ENCODE data around the gene ACYP2. TPM values are rescaled to one million over a fixed set of nuclear protein-coding genes. Genes with fewer than 3 reads are reported as not detected.

Gene ACYP2
- total RNA-seq, 4 donors from 2014 or later = 15.4 to 28.7 (median 22.7) TPM

GRCh38 chr2:54348646-54349045 lies 233.2 kb downstream of the ACYP2 start:
- no peak overlapping the region for H3K4me3 ChIP-seq
- no peak for DNase-seq (ENCODE audit: extremely low spot score)
- no peaks in the 10 kb centered on the region for H3K4me1 ChIP-seq
- H3K27me3 ChIP-seq = no peaks in the 10 kb centered on the region
- H3K36me3 ChIP-seq = no peaks in the 10 kb centered on the region
- H3K9me3 ChIP-seq = no peaks in the 10 kb centered on the region
- no peak overlapping the region for H3K27ac ChIP-seq (replicated peaks in 1 of 4)
- TF ChIP-seq POLR2A (IDR thresholded peaks at IDR 0.05; ENCODE audit: low read depth) = no peak
- TF ChIP-seq EP300 (IDR thresholded peaks at IDR 0.05) = no peak
- no peak for TF ChIP-seq POLR2AphosphoS5 (IDR thresholded peaks at IDR 0.05)
- TF ChIP-seq CTCF (IDR thresholded peaks at IDR 0.05) = no peak
- intact Hi-C loops (cut with DNase I) = no loop called here
- WGBS = 69% methylated on average over 2 of the region's 2 CpGs

GRCh38 chr2:54350426-54350825 lies 235.0 kb downstream of the ACYP2 start:
- intact Hi-C loops (cut with DNase I) = no loop called here
- 73% methylated on average over 3 of the region's 3 CpGs for WGBS
- H3K27ac ChIP-seq (replicated peaks in 1 of 4) = no peak overlapping the region

GRCh38 chr2:54353216-54353615 lies 237.8 kb downstream of the ACYP2 start:
- TF ChIP-seq POLR2AphosphoS5 (IDR thresholded peaks at IDR 0.05) (no peak), CTCF (IDR thresholded peaks at IDR 0.05) (no peak), POLR2A (IDR thresholded peaks at IDR 0.05; ENCODE audit: low read depth) (no peak), EP300 (IDR thresholded peaks at IDR 0.05) (no peak)
- no peaks in the 10 kb centered on the region for H3K9me3 ChIP-seq
- DNase-seq (ENCODE audit: extremely low spot score) = no peak
- 81% methylated on average over 5 of the region's 5 CpGs for WGBS
- H3K27ac ChIP-seq (replicated peaks in 1 of 4) = no peak overlapping the region
- intact Hi-C loops (cut with DNase I) = no loop called here
- no peak overlapping the region for H3K4me3 ChIP-seq
- no peaks in the 10 kb centered on the region for H3K4me1 ChIP-seq
- no peaks in the 10 kb centered on the region for H3K36me3 ChIP-seq
- no peaks in the 10 kb centered on the region for H3K27me3 ChIP-seq

More at GRCh38 chr2:54350426-54350825, 235.0 kb downstream of the ACYP2 start:
- H3K4me1 ChIP-seq = no peaks in the 10 kb centered on the region
- no peaks in the 10 kb centered on the region for H3K27me3 ChIP-seq
- DNase-seq (ENCODE audit: extremely low spot score) = no peak
- TF ChIP-seq EP300 (IDR thresholded peaks at IDR 0.05) (no peak), POLR2A (IDR thresholded peaks at IDR 0.05; ENCODE audit: low read depth) (no peak), CTCF (IDR thresholded peaks at IDR 0.05) (no peak)
- H3K9me3 ChIP-seq = no peaks in the 10 kb centered on the region
- no peak overlapping the region for H3K4me3 ChIP-seq
- H3K36me3 ChIP-seq = no peaks in the 10 kb centered on the region

Small RNA genes lying within 50 kb of the gene (small RNA-seq; reads per million reads assigned to genes)
- gene RNU7-172P = 0 to 0.19 (median 0) reads per million in 3 donors

Other genes starting within 250 kb of the ACYP2 start
- 10 to 100 TPM; 47.5 to 65.8 (median 48.3) TPM for gene PSME4, start 144.6 kb upstream of the ACYP2 start, total RNA-seq
- not detected for gene TSPYL6, start 140.6 kb downstream of the ACYP2 start, total RNA-seq